ENCODE results near the gene TMEM109. TPM values are rescaled to one million over a fixed set of nuclear protein-coding genes. Genes with fewer than 3 reads are reported as not detected.

Gene TMEM109
- total and polyA plus RNA-seq, 2 of the 4 experiments (the other 2 are of a cell fraction), result 15.1 to 69.7 TPM

DNA sequence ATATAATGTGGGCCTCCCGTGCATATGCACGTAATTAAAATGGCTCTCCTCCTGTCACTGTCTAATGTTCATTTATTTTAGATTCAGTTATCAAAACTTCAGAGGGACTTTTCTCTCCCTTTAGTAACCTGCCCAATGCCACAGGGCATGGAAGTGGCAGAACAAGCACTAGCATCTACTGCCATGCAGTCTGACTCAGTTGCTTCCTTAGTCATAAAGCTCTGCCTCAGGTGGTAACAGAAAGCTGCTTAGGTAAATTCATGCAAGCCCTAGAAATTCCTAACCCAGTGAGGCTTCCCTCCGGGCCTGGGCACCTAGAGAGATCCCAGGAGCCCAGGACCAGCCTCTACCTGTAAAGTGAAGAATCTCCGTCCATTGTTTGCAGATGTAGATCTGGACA, 16.5 kb upstream of the TMEM109 start:
- no peak overlapping the region for H3K23ac ChIP-seq (ENCODE audit: low read depth, low read length)
- no peak overlapping the region for H4K91ac ChIP-seq (ENCODE audit: insufficient read depth, low read depth, low read length)
- no peak overlapping the region for H2BK15ac ChIP-seq (ENCODE audit: low read depth, low read length)
- WGBS, 2 experiments (ENCODE audit: extremely low coverage in 2 of 2, insufficient read length in 1 of 2), result 93% methylated on average over 2 of the region's 4 CpGs; no CpG with 5 or more reads in 1 of the 2 experiments
- no peak overlapping the region for H3K4me2 ChIP-seq (ENCODE audit: low read depth, low read length)
- H3K79me1 ChIP-seq (ENCODE audit: low read depth in 1 of 2, low read length in 2 of 2), result peaks cover 2 to 12% of the 10 kb centered on the region in 2 experiments; a peak in 2 of 4 replicates
- intact Hi-C loops (cut with micrococcal nuclease) (no loop called here), dilution Hi-C loops (cut with HindIII; ENCODE audit: low sequenced_read_pairs, unreplicated experiment) (no loop called here), in situ Hi-C loops (cut with MboI; ENCODE audit: low sequenced_read_pairs) (loop anchor here (5.0 kb wide), 1 partner anchor 120 kb away; no protein-coding TSS in a partner anchor)
- H3K9ac ChIP-seq (ENCODE audit: low read depth, low read length), result no peak overlapping the region
- H3K4me1 ChIP-seq (ENCODE audit: control insufficient read depth, insufficient read depth, low read length), result no peaks in the 10 kb centered on the region
- H2BK20ac ChIP-seq (ENCODE audit: low read depth, low read length), result no peak overlapping the region
- no peaks in the 10 kb centered on the region for H3K27me3 ChIP-seq (ENCODE audit: control insufficient read depth, insufficient read depth, low read length)
- ChIA-PET POLR2A (ENCODE audit: unreplicated experiment) (no interaction called here), CTCF (no interaction called here)
- H3K14ac ChIP-seq (replicated peaks; ENCODE audit: low read depth, low read length), result no peak overlapping the region
- H3K18ac ChIP-seq (ENCODE audit: low read depth, low read length), result no peak overlapping the region
- no peak overlapping the region for H2AFZ ChIP-seq (replicated peaks; ENCODE audit: low read length, poor library complexity)
- peaks cover 53% of the 10 kb centered on the region for H3K36me3 ChIP-seq (ENCODE audit: control insufficient read depth, insufficient read depth, low read length)
- no peak overlapping the region for H2BK5ac ChIP-seq (ENCODE audit: low read depth, low read length, poor library complexity, severe bottlenecking)
- no peak overlapping the region for H3K27ac ChIP-seq (ENCODE audit: insufficient read depth, low read length)
- TF ChIP-seq, protein P1, sequence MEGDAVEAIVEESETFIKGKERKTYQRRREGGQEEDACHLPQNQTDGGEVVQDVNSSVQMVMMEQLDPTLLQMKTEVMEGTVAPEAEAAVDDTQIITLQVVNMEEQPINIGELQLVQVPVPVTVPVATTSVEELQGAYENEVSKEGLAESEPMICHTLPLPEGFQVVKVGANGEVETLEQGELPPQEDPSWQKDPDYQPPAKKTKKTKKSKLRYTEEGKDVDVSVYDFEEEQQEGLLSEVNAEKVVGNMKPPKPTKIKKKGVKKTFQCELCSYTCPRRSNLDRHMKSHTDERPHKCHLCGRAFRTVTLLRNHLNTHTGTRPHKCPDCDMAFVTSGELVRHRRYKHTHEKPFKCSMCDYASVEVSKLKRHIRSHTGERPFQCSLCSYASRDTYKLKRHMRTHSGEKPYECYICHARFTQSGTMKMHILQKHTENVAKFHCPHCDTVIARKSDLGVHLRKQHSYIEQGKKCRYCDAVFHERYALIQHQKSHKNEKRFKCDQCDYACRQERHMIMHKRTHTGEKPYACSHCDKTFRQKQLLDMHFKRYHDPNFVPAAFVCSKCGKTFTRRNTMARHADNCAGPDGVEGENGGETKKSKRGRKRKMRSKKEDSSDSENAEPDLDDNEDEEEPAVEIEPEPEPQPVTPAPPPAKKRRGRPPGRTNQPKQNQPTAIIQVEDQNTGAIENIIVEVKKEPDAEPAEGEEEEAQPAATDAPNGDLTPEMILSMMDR (conservative IDR thresholded peaks at IDR 0.05; ENCODE audit: low read depth, low read length), result no peak
- no peak for TF ChIP-seq RAD21 (IDR thresholded peaks at IDR 0.05; ENCODE audit: low read length)
- no peak for TF ChIP-seq MAFK (IDR thresholded peaks at IDR 0.05; ENCODE audit: low read depth, low read length)
- TF ChIP-seq SMC3 (IDR thresholded peaks at IDR 0.05; ENCODE audit: low read depth, low read length), result no peak
- TF ChIP-seq MAZ (IDR thresholded peaks at IDR 0.05; ENCODE audit: borderline replicate concordance, low read depth, low read length), result no peak
- TF ChIP-seq, protein P2, sequence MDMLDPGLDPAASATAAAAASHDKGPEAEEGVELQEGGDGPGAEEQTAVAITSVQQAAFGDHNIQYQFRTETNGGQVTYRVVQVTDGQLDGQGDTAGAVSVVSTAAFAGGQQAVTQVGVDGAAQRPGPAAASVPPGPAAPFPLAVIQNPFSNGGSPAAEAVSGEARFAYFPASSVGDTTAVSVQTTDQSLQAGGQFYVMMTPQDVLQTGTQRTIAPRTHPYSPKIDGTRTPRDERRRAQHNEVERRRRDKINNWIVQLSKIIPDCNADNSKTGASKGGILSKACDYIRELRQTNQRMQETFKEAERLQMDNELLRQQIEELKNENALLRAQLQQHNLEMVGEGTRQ (IDR thresholded peaks at IDR 0.05; ENCODE audit: low read depth, low read length), result no peak
- no peak for TF ChIP-seq BHLHE40 (IDR thresholded peaks at IDR 0.05; ENCODE audit: low read depth, low read length)
- no peak overlapping the region for H2AK5ac ChIP-seq (ENCODE audit: low read depth, low read length)
- no TSS peak for BruUV-seq (replicated peaks)
- ATAC-seq (ENCODE audit: low read depth) (no peak), DNase-seq (no peak)
- peaks cover under 1% of the 10 kb centered on the region; the same call in 1 of the 2 replicates for H4K20me1 ChIP-seq (ENCODE audit: insufficient read depth, low read length)
- H3K56ac ChIP-seq (ENCODE audit: extremely low read depth, insufficient read depth, low read length), result no peak overlapping the region
- H3K4me3 ChIP-seq (ENCODE audit: insufficient read depth, low read depth, low read length), result no peak overlapping the region
- no peak overlapping the region for H4K8ac ChIP-seq (ENCODE audit: low read depth in 2 of 2, low read length in 2 of 2)
- H3K9me1 ChIP-seq (ENCODE audit: insufficient read depth, low read length), result no peaks in the 10 kb centered on the region
- H3K4ac ChIP-seq (ENCODE audit: low read depth, low read length), result no peak overlapping the region
- no peak overlapping the region for H2BK120ac ChIP-seq (ENCODE audit: low read depth, low read length)
- no peak overlapping the region for H2AK9ac ChIP-seq (replicated peaks; ENCODE audit: low read depth, low read length, poor library complexity)
- no peak overlapping the region for H4K5ac ChIP-seq (ENCODE audit: low read depth, low read length)
- no peaks in the 10 kb centered on the region for H3K9me3 ChIP-seq (ENCODE audit: control insufficient read depth, insufficient read depth, low read length)
